ENCODE measurements around the gene ABCC2.

The ABCC2 gene

GRCh38 chr10:99770408-99771045 is 11.9 kb upstream of the ABCC2 start:
- DNase-seq (ENCODE audit: low read depth, low spot score) = no peak

- DNase-seq (ENCODE audit: low read depth, low spot score) = peak; percentile 23
Measured at GRCh38 chr10:99775850-99776249, 6.6 kb upstream of the ABCC2 start.

GRCh38 chr10:99777918-99778714 is 4.3 kb upstream of the ABCC2 start:
- no peak for DNase-seq (ENCODE audit: low read depth, low spot score)

- DNase-seq (ENCODE audit: low read depth, low spot score) = no peak
Measured at GRCh38 chr10:99779335-99779734, 3.1 kb upstream of the ABCC2 start.

GRCh38 chr10:99781734-99782429 is 558 bp upstream of the ABCC2 start:
- no peak for DNase-seq (ENCODE audit: low read depth, low spot score)

GRCh38 chr10:99784016-99784726 is 1.7 kb downstream of the ABCC2 start:
- peak; percentile 77 for DNase-seq (ENCODE audit: low read depth, low spot score)

GRCh38 chr10:99784727-99785441 is 2.4 kb downstream of the ABCC2 start:
- DNase-seq (ENCODE audit: low read depth, low spot score) = no peak

GRCh38 chr10:99785646-99786045 is 3.2 kb downstream of the ABCC2 start:
- no peak for DNase-seq (ENCODE audit: low read depth, low spot score)

- no peak for DNase-seq (ENCODE audit: low read depth, low spot score)
Measured at GRCh38 chr10:99787311-99787710, 4.9 kb downstream of the ABCC2 start.

GRCh38 chr10:99787782-99788445 is 5.5 kb downstream of the ABCC2 start:
- no peak for DNase-seq (ENCODE audit: low read depth, low spot score)

- DNase-seq (ENCODE audit: low read depth, low spot score) = no peak
Measured at GRCh38 chr10:99788598-99789256, 6.3 kb downstream of the ABCC2 start.

- DNase-seq (ENCODE audit: low read depth, low spot score) = no peak
Measured at GRCh38 chr10:99791831-99792230, 9.4 kb downstream of the ABCC2 start.

GRCh38 chr10:99793819-99794218 is 11.4 kb downstream of the ABCC2 start:
- no peak for DNase-seq (ENCODE audit: low read depth, low spot score)

- no peak for DNase-seq (ENCODE audit: low read depth, low spot score)
Measured at GRCh38 chr10:99796928-99797327, 14.5 kb downstream of the ABCC2 start.

- no peak for DNase-seq (ENCODE audit: low read depth, low spot score)
Measured at GRCh38 chr10:99798031-99798430, 15.6 kb downstream of the ABCC2 start.

- no peak for DNase-seq (ENCODE audit: low read depth, low spot score)
Measured at GRCh38 chr10:99798920-99799319, 16.5 kb downstream of the ABCC2 start.

- DNase-seq (ENCODE audit: low read depth, low spot score) = no peak
Measured at GRCh38 chr10:99799613-99800012, 17.2 kb downstream of the ABCC2 start.

- DNase-seq (ENCODE audit: low read depth, low spot score) = no peak
Measured at GRCh38 chr10:99804471-99804870, 22.0 kb downstream of the ABCC2 start.

GRCh38 chr10:99805190-99805589 is 22.8 kb downstream of the ABCC2 start:
- no peak for DNase-seq (ENCODE audit: low read depth, low spot score)

- DNase-seq (ENCODE audit: low read depth, low spot score) = no peak
Measured at GRCh38 chr10:99806091-99806490, 23.7 kb downstream of the ABCC2 start.

All from smooth muscle cell of the brain vasculature (primary cell).